GM13977 (cell line): ENCODE measurements around the gene HIVEP3.

Experiments used
- DNase-seq: peaks from one replicate; pipeline ENCODE4 v3.0.0; 2012; ENCODE audit warnings: low spot score
- CTCF ChIP-seq: IDR thresholded peaks from 2 replicates; pipeline ENCODE4 v1.5.1; 2012; ENCODE audit warnings: mild to moderate bottlenecking, control low read depth; ENCODE audit not compliant: insufficient read depth; ENCODE audit errors: extremely low read depth, missing control alignments
- in situ Hi-C: fragments of 300-500 bp; cut with MboI; formaldehyde crosslinking; loops from one replicate; pipeline ENCODE4 v1.12.0; 2022; ENCODE audit warnings: low sequenced_read_pairs, low pct_unique_long_range_greater_than_20kb, mixed read lengths, inconsistent platforms; ENCODE audit not compliant: unreplicated experiment

The HIVEP3 gene

GRCh38 chr1:41607808-41608207 is 310.9 kb downstream of the HIVEP3 start:
- no peak for TF ChIP-seq CTCF
- in situ Hi-C loops: no loop called here
- no peak for DNase-seq

GRCh38 chr1:41599912-41600311 is 318.8 kb downstream of the HIVEP3 start:
- DNase-seq: no peak
- no peak for TF ChIP-seq CTCF
- in situ Hi-C loops: no loop called here

GRCh38 chr1:41598325-41598724 is 320.4 kb downstream of the HIVEP3 start:
- DNase-seq: no peak
- in situ Hi-C loops: no loop called here
- no peak for TF ChIP-seq CTCF

- DNase-seq: no peak
Observed at GRCh38 chr1:41592451-41593125, 326.1 kb downstream of the HIVEP3 start.

GRCh38 chr1:41591891-41592290 is 326.8 kb downstream of the HIVEP3 start:
- no peak for DNase-seq
- in situ Hi-C loops: no loop called here
- no peak for TF ChIP-seq CTCF

More at GRCh38 chr1:41592451-41593125, 326.1 kb downstream of the HIVEP3 start:
- TF ChIP-seq CTCF: no peak
- in situ Hi-C loops: no loop called here

- DNase-seq: no peak
- TF ChIP-seq CTCF: no peak
- in situ Hi-C loops: no loop called here
Observed at GRCh38 chr1:41590331-41590730, 328.4 kb downstream of the HIVEP3 start.
